SK-N-SH treated with all-trans-retinoic acid at 6 μM for 48 hours (cell line): Measurements from ENCODE around the gene KIAA1328.

ENCODE experiments used
- ATAC-seq: fragments of 200-7000 bp; cut with Tn5 transposase; 3 replicates; pipeline ENCODE4 v1.9.1; 2020; ENCODE audit warnings: mild to moderate bottlenecking, moderate library complexity
- ARNTL ChIP-seq: fragments of 450-650 bp; formaldehyde crosslinking; IDR thresholded peaks from 2 replicates; pipeline ENCODE4 v1.5.0; 2020; ENCODE audit warnings: low read depth, mild to moderate bottlenecking, moderate library complexity, borderline replicate concordance
- BACH2 ChIP-seq: fragments of 250-450 bp; sonication (Bioruptor Pico); IDR thresholded peaks from 2 replicates; pipeline ENCODE4 v1.9.0; 2021; ENCODE audit warnings: mild to moderate bottlenecking, borderline replicate concordance
- CREB5 ChIP-seq: fragments of 250-450 bp; sonication (Bioruptor Pico); IDR thresholded peaks from 2 replicates; pipeline ENCODE4 v1.5.1; 2020; ENCODE audit warnings: low read depth, mild to moderate bottlenecking, moderate library complexity
- CSDC2 ChIP-seq: fragments of 250-450 bp; sonication (Bioruptor Pico); IDR thresholded peaks from 2 replicates; pipeline ENCODE4 v1.5.0; 2020; ENCODE audit warnings: mild to moderate bottlenecking, moderate library complexity
- CSRNP3 ChIP-seq: fragments of 250-450 bp; sonication (Bioruptor Pico); IDR thresholded peaks from 2 replicates; pipeline ENCODE4 v1.5.1; 2021; ENCODE audit warnings: mild to moderate bottlenecking, moderate library complexity
- ESRRG ChIP-seq: fragments of 250-450 bp; sonication (Bioruptor Pico); IDR thresholded peaks from 2 replicates; pipeline ENCODE4 v1.6.1; 2021; ENCODE audit warnings: mild to moderate bottlenecking
- GLIS3 ChIP-seq: fragments of 250-450 bp; sonication (Bioruptor Pico); IDR thresholded peaks from 2 replicates; pipeline ENCODE4 v1.5.0; 2020; ENCODE audit warnings: mild to moderate bottlenecking, moderate library complexity
- OSR1 ChIP-seq: fragments of 250-450 bp; sonication (Bioruptor Pico); IDR thresholded peaks from 2 replicates; pipeline ENCODE4 v1.8.0; 2022; ENCODE audit warnings: moderate library complexity, mild to moderate bottlenecking, inconsistent platforms
- PATZ1 ChIP-seq: fragments of 250-450 bp; sonication (Bioruptor Pico); IDR thresholded peaks from 2 replicates; pipeline ENCODE4 v1.8.0; 2020; ENCODE audit warnings: mild to moderate bottlenecking, moderate library complexity, borderline replicate concordance
- PPARA ChIP-seq: fragments of 250-450 bp; sonication (Bioruptor Pico); IDR thresholded peaks from 2 replicates; pipeline ENCODE4 v1.5.0; 2020; ENCODE audit warnings: mild to moderate bottlenecking, borderline replicate concordance
- RARB ChIP-seq: fragments of 250-450 bp; sonication (Bioruptor Pico); IDR thresholded peaks from 2 replicates; pipeline ENCODE4 v1.8.0; 2021; ENCODE audit warnings: mild to moderate bottlenecking, moderate library complexity
- SNAI2 ChIP-seq: fragments of 250-450 bp; sonication (Bioruptor Pico); IDR thresholded peaks from 2 replicates; pipeline ENCODE4 v1.5.0; 2020; ENCODE audit warnings: mild to moderate bottlenecking, moderate library complexity
- TCF4 ChIP-seq: fragments of 250-450 bp; sonication (Bioruptor Pico); IDR thresholded peaks from 2 replicates; pipeline ENCODE4 v1.8.0; 2021; ENCODE audit warnings: mild to moderate bottlenecking, moderate library complexity, borderline replicate concordance
- TOX ChIP-seq: fragments of 250-450 bp; sonication (Bioruptor Pico); IDR thresholded peaks from 2 replicates; pipeline ENCODE4 v1.8.0; 2021; ENCODE audit warnings: mild to moderate bottlenecking, moderate library complexity, borderline replicate concordance
- TSHZ2 ChIP-seq: fragments of 250-450 bp; sonication (Bioruptor Pico); IDR thresholded peaks from 2 replicates; pipeline ENCODE4 v1.5.0; 2020; ENCODE audit warnings: mild to moderate bottlenecking, moderate library complexity
- ZC3H10 ChIP-seq: fragments of 250-450 bp; sonication (Bioruptor Pico); IDR thresholded peaks from 2 replicates; pipeline ENCODE4 v1.5.1; 2021; ENCODE audit warnings: mild to moderate bottlenecking, moderate library complexity
- ZFP3 ChIP-seq: fragments of 250-450 bp; sonication (Bioruptor Pico); IDR thresholded peaks from 2 replicates; pipeline ENCODE4 v1.5.0; 2020; ENCODE audit warnings: mild to moderate bottlenecking, moderate library complexity
- ZFP30 ChIP-seq: fragments of 450-650 bp; formaldehyde crosslinking; IDR thresholded peaks from 2 replicates; pipeline ENCODE4 v1.5.0; 2022; ENCODE audit warnings: mild to moderate bottlenecking, moderate library complexity
- ZNF565 ChIP-seq: fragments of 450-650 bp; formaldehyde crosslinking; conservative IDR thresholded peaks from 2 replicates; pipeline ENCODE4 v1.5.0; 2020; ENCODE audit warnings: low read depth, mild to moderate bottlenecking, moderate library complexity
- ZNF70 ChIP-seq: fragments of 450-650 bp; formaldehyde crosslinking; IDR thresholded peaks from 2 replicates; pipeline ENCODE4 v1.5.0; 2020; ENCODE audit warnings: mild to moderate bottlenecking, moderate library complexity
- ZNF8 ChIP-seq: fragments of 450-650 bp; formaldehyde crosslinking; IDR thresholded peaks from 2 replicates; pipeline ENCODE4 v1.5.0; 2020; ENCODE audit warnings: mild to moderate bottlenecking, moderate library complexity

KIAA1328 gene

GRCh38 chr18:36817039-36817438, 11.9 kb upstream of the KIAA1328 start:
- TF ChIP-seq ZFP30 (CRISPR knock-in tag) (no peak), CSRNP3 (CRISPR knock-in tag) (no peak), ESRRG (CRISPR knock-in tag) (no peak), ZC3H10 (CRISPR knock-in tag) (no peak), ARNTL (CRISPR knock-in tag) (no peak), CREB5 (CRISPR knock-in tag) (no peak), CSDC2 (CRISPR knock-in tag) (no peak), SNAI2 (CRISPR knock-in tag) (no peak), ZNF70 (no peak), TOX (CRISPR knock-in tag) (no peak), OSR1 (CRISPR knock-in tag) (no peak), TCF4 (CRISPR knock-in tag) (no peak)
- ATAC-seq: no peak

- ATAC-seq: no peak
- no peak for TF ChIP-seq RARB (CRISPR knock-in tag)
- TF ChIP-seq ZFP30 (CRISPR knock-in tag): no peak
- TF ChIP-seq ZNF8 (CRISPR knock-in tag): no peak
- TF ChIP-seq TCF4 (CRISPR knock-in tag): no peak
- TF ChIP-seq OSR1 (CRISPR knock-in tag): no peak
Measured at GRCh38 chr18:36818652-36819051, 10.3 kb upstream of the KIAA1328 start.

GRCh38 chr18:36819621-36820020, 9.3 kb upstream of the KIAA1328 start:
- ATAC-seq: no peak
- TF ChIP-seq GLIS3 (CRISPR knock-in tag) (no peak), ZNF8 (CRISPR knock-in tag) (no peak), TSHZ2 (no peak), PPARA (CRISPR knock-in tag) (no peak), TCF4 (CRISPR knock-in tag) (no peak), CSDC2 (CRISPR knock-in tag) (no peak), PATZ1 (CRISPR knock-in tag) (no peak), BACH2 (no peak)

- no peak for ATAC-seq
- TF ChIP-seq ZFP30 (CRISPR knock-in tag): no peak
- no peak for TF ChIP-seq ZNF565
- no peak for TF ChIP-seq RARB (CRISPR knock-in tag)
- no peak for TF ChIP-seq CSDC2 (CRISPR knock-in tag)
- no peak for TF ChIP-seq CSRNP3 (CRISPR knock-in tag)
- no peak for TF ChIP-seq ARNTL (CRISPR knock-in tag)
- TF ChIP-seq ZFP3: no peak
- TF ChIP-seq CREB5 (CRISPR knock-in tag): no peak
Measured at GRCh38 chr18:36821681-36822080, 7.2 kb upstream of the KIAA1328 start.
